AG09309 (cell line): Measurements from ENCODE around the gene NUDCD3.

Source experiments
- DNase-seq: peaks from one replicate; pipeline ENCODE4 v3.0.0-alpha.2; 2010; ENCODE audit warnings: low read depth
- H3K4me3 ChIP-seq: 2 replicates; pipeline ENCODE4 v1.5.1; 2011; ENCODE audit warnings: mild to moderate bottlenecking, low read depth, low read length, moderate library complexity; ENCODE audit not compliant: control insufficient read depth
- TF ChIP-seq, protein P1 (sequence below): IDR thresholded peaks from 2 replicates; pipeline ENCODE4 v1.5.1; 2011; ENCODE audit warnings: mild to moderate bottlenecking, low read depth, low read length, inconsistent platforms; ENCODE audit not compliant: insufficient read depth, control insufficient read depth; ENCODE audit errors: missing control alignments

Gene NUDCD3

DNA sequence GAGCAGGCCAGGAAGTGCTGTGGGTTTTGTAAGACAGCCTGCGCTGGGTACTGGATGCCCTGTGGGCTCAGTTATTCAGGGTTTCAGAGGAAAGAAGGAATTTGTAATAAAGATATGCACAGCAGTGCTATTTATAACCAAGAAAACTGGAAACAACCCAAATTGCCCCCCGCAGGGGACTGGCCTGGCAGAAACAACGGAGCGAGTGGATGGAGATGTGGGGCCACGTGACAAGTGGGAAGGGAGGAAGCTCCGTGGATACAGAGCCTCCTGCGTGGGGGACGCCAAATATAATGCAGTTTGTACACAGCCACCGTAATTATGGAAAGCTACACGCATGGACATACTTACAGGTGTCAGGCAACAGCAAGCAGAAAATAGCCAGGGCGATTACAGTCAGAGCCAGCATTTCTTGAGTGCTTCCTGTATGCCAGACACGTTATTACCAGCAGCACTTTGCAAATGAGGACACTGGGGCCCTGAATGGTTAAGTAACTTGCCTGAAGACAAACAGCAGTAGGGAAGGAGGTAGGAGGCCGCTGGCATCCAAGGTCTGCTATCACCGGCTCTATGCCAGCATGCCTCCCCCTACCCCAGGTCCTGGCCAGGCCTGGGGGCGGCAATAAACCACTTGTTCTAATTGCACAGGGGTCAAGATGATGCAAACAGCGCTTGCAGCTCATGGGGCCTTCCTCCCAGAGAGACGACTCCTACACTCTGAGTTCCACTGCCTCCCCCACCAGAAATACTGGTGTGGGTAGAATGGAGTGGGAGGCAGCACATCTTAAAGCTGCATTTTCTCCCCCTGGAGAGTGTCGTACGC, 156.3 kb downstream of the NUDCD3 start:
- no peak for DNase-seq
- H3K4me3 ChIP-seq, result no peak overlapping the region
- TF ChIP-seq, protein P1, sequence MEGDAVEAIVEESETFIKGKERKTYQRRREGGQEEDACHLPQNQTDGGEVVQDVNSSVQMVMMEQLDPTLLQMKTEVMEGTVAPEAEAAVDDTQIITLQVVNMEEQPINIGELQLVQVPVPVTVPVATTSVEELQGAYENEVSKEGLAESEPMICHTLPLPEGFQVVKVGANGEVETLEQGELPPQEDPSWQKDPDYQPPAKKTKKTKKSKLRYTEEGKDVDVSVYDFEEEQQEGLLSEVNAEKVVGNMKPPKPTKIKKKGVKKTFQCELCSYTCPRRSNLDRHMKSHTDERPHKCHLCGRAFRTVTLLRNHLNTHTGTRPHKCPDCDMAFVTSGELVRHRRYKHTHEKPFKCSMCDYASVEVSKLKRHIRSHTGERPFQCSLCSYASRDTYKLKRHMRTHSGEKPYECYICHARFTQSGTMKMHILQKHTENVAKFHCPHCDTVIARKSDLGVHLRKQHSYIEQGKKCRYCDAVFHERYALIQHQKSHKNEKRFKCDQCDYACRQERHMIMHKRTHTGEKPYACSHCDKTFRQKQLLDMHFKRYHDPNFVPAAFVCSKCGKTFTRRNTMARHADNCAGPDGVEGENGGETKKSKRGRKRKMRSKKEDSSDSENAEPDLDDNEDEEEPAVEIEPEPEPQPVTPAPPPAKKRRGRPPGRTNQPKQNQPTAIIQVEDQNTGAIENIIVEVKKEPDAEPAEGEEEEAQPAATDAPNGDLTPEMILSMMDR, result no peak

- no peak overlapping the region for H3K4me3 ChIP-seq
- TF ChIP-seq, protein P1, result no peak
- no peak for DNase-seq
Measured at GRCh38 chr7:44331682-44332081, 158.8 kb downstream of the NUDCD3 start.

GRCh38 chr7:44330331-44330730, 160.1 kb downstream of the NUDCD3 start:
- no peak for DNase-seq
- TF ChIP-seq, protein P1, result no peak
- H3K4me3 ChIP-seq, result no peak overlapping the region

DNA sequence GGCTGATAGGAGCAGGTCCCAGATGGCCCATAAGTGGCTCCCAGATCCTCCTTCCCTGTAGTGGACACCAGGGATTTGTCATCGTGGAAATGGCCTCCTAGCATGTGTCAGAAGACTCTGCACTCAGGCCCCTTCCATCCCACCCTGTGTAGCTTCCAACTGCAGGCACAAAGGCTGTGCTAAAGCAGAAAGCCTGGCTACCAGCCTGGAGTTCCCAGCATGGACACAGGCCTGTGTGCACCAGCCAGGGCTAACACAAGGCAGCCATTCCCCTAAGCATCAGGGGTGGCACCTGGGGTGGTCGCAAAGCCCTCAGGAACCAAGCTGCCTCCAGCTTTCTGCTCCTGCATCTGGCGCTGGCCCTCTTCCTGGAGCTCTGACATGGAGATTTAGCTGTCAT, 160.6 kb downstream of the NUDCD3 start:
- DNase-seq, result no peak

More for the DNA sequence above, 160.6 kb downstream of the NUDCD3 start:
- no peak overlapping the region for H3K4me3 ChIP-seq
- TF ChIP-seq, protein P1, result no peak
